PC-3 (cell line): ENCODE results near the gene MLST8. TPM values are rescaled to one million over a fixed set of nuclear protein-coding genes. Genes with fewer than 3 reads are reported as not detected.

Source experiments
- ATAC-seq: fragments of 200-7000 bp; cut with Tn5 transposase; 2 replicates; pipeline ENCODE4 v1.9.1; 2020; ENCODE audit warnings: mild to moderate bottlenecking, moderate library complexity
- BruUV-seq: library from RNA; stranded (reverse); fragments of 400-500 nt; replicated peaks from 2 replicates; lab custom pipeline; 2021; lab: Mats Ljungman, UMichigan
- CTCF ChIA-PET: fragments of 300-600 bp; sonication (Branson Sonifier 250); formaldehyde crosslinking; loops from one replicate; lab custom pipeline; 2022; ENCODE audit warnings: antibody characterized with exemption; lab: Charles Lee
- POLR2A ChIA-PET: fragments of 300-600 bp; sonication (Branson Sonifier 250); formaldehyde crosslinking; loops from one replicate; lab custom pipeline; 2022; ENCODE audit warnings: antibody characterized with exemption; ENCODE audit not compliant: unreplicated experiment; lab: Charles Lee
- DNase-seq: peaks from one replicate; pipeline ENCODE4 v3.0.0-alpha.2; 2015
- H2AFZ ChIP-seq: fragments of 300-600 bp; sonication (generic); 2 replicates; pipeline ENCODE4 v1.6.0; 2016; ENCODE audit warnings: antibody characterized with exemption, low read length
- H3F3A ChIP-seq: fragments of 300-600 bp; sonication (generic); one replicate; pipeline ENCODE4 v1.6.0; 2017; ENCODE audit warnings: antibody characterized with exemption, low read length, control low read depth, mild to moderate bottlenecking; ENCODE audit not compliant: unreplicated experiment
- H3K27ac ChIP-seq: fragments of 300-600 bp; sonication (generic); 2 replicates; pipeline ENCODE4 v1.5.1; 2016; ENCODE audit warnings: mild to moderate bottlenecking, low read length
- H3K27me3 ChIP-seq: fragments of 300-600 bp; sonication (generic); 2 replicates; pipeline ENCODE4 v1.6.1; 2016; ENCODE audit warnings: low read length, mixed read lengths
- H3K36me3 ChIP-seq: fragments of 300-600 bp; sonication (generic); 2 replicates; pipeline ENCODE4 v1.6.1; 2016; ENCODE audit warnings: low read depth, mixed run types, low read length, mixed read lengths
- H3K4me1 ChIP-seq: fragments of 300-600 bp; sonication (generic); 2 replicates; pipeline ENCODE4 v1.5.1; 2016; ENCODE audit warnings: low read length; ENCODE audit not compliant: insufficient read depth
- H3K4me2 ChIP-seq: fragments of 300-600 bp; sonication (generic); 2 replicates; pipeline ENCODE4 v1.6.0; 2016; ENCODE audit warnings: low read length
- H3K4me3 ChIP-seq: fragments of 300-600 bp; sonication (generic); 2 replicates; pipeline ENCODE4 v1.5.1; 2016; ENCODE audit warnings: mild to moderate bottlenecking, low read length, mixed read lengths
- H3K79me2 ChIP-seq: fragments of 300-600 bp; sonication (generic); 2 replicates; pipeline ENCODE4 v1.6.1; 2017; ENCODE audit warnings: low read length, mixed read lengths
- H3K9ac ChIP-seq: fragments of 300-600 bp; sonication (generic); 2 replicates; pipeline ENCODE4 v1.6.0; 2016; ENCODE audit warnings: mild to moderate bottlenecking, low read length
- H3K9me2 ChIP-seq: fragments of 300-600 bp; sonication (generic); replicated peaks from 2 replicates; pipeline ENCODE4 v1.6.1; 2016; ENCODE audit warnings: mixed run types, low read length, mixed read lengths
- H3K9me3 ChIP-seq: fragments of 300-600 bp; sonication (generic); 2 replicates; pipeline ENCODE4 v1.6.1; 2016; ENCODE audit warnings: low read length, mixed read lengths
- H4K20me1 ChIP-seq: fragments of 300-600 bp; sonication (generic); 2 replicates; pipeline ENCODE4 v1.6.1; 2016; ENCODE audit warnings: low read length, mixed read lengths
- CTCF ChIP-seq: fragments of 300-600 bp; sonication (generic); conservative IDR thresholded peaks from 2 replicates; pipeline ENCODE4 v1.5.1; 2017; ENCODE audit warnings: antibody characterized with exemption, low read depth, mild to moderate bottlenecking, low read length
- EZH2 ChIP-seq: fragments of 300-600 bp; sonication (generic); IDR thresholded peaks from one replicate; pipeline ENCODE4 v1.6.1; 2017; ENCODE audit warnings: antibody characterized with exemption, mild to moderate bottlenecking, low read length; ENCODE audit not compliant: unreplicated experiment
- EZH2phosphoT487 ChIP-seq: fragments of 300-600 bp; sonication (generic); IDR thresholded peaks from 2 replicates; pipeline ENCODE4 v1.6.1; 2018; ENCODE audit warnings: mild to moderate bottlenecking, antibody characterized with exemption, low read length, borderline replicate concordance
- intact Hi-C: fragments of 100-400 bp; cut with micrococcal nuclease; formaldehyde crosslinking; loops from 2 replicates; pipeline ENCODE4 v1.9.0; 2023
- total RNA-seq: library from RNA; depleted of rRNA; stranded (reverse); fragments of >200 nt; gene quantifications from 2 replicates; pipeline ENCODE4 v1.2.3, GENCODE V29; 2014

The MLST8 gene
- total RNA-seq, 1 experiment from 2014 or later: 63.3 TPM

- Histone ChIP-seq H3K9ac (no peak overlapping the region), H3K27me3 (no peaks in the 10 kb centered on the region), H3K9me2 (no peaks in the 10 kb centered on the region), H3K4me3 (no peak overlapping the region), H3K79me2 (peaks cover 36% of the 10 kb centered on the region), H3K4me2 (no peak overlapping the region), H2AFZ (no peak overlapping the region), H3F3A (no peaks in the 10 kb centered on the region), H3K4me1 (peaks cover 12% of the 10 kb centered on the region), H3K36me3 (no peaks in the 10 kb centered on the region; the same call in 1 of the 2 replicates), H3K9me3 (no peaks in the 10 kb centered on the region), H3K27ac (no peak overlapping the region), H4K20me1 (peaks cover 9% of the 10 kb centered on the region; the same call in 1 of the 2 replicates)
- ATAC-seq: no peak
- intact Hi-C loops: no loop called here
- no peak for DNase-seq
- CTCF ChIA-PET: no interaction called here
- no TSS peak for BruUV-seq
- TF ChIP-seq EZH2phosphoT487: no peak
- TF ChIP-seq CTCF: no peak
- TF ChIP-seq EZH2: no peak
- POLR2A ChIA-PET: no interaction called here
Measured at GRCh38 chr16:2230376-2230775, 25.1 kb downstream of the MLST8 start.

- H3K79me2 ChIP-seq: peaks cover 27% of the 10 kb centered on the region
- H3K9me3 ChIP-seq: no peaks in the 10 kb centered on the region
- H2AFZ ChIP-seq: no peak overlapping the region
- no peaks in the 10 kb centered on the region for H3K9me2 ChIP-seq
- no peak overlapping the region for H3K9ac ChIP-seq
- no peaks in the 10 kb centered on the region for H3F3A ChIP-seq
- H3K4me3 ChIP-seq: no peak overlapping the region
- peaks cover 7% of the 10 kb centered on the region; the same call in 1 of the 2 replicates for H4K20me1 ChIP-seq
- no peaks in the 10 kb centered on the region; the same call in 1 of the 2 replicates for H3K36me3 ChIP-seq
- H3K27me3 ChIP-seq: no peaks in the 10 kb centered on the region
- CTCF ChIA-PET: no interaction called here
- H3K27ac ChIP-seq: no peak overlapping the region
- H3K4me1 ChIP-seq: peaks cover 6% of the 10 kb centered on the region
- DNase-seq (no peak), ATAC-seq (no peak)
- BruUV-seq: no TSS peak
- POLR2A ChIA-PET: no interaction called here
- intact Hi-C loops: no loop called here
- H3K4me2 ChIP-seq: no peak overlapping the region
- TF ChIP-seq EZH2: no peak
- TF ChIP-seq EZH2phosphoT487: no peak
- TF ChIP-seq CTCF: no peak
Measured at GRCh38 chr16:2231016-2231931, 26.0 kb downstream of the MLST8 start.
